HepG2 (cell line): ENCODE measurements around the gene C1GALT1. TPM values are rescaled to one million over a fixed set of nuclear protein-coding genes. Genes with fewer than 3 reads are reported as not detected.

Source experiments
- ARHGAP35 ChIP-seq: sonication (generic); formaldehyde crosslinking; IDR thresholded peaks from 2 replicates; pipeline ENCODE4 v1.9.0; 2022; ENCODE audit warnings: mild to moderate bottlenecking, inconsistent platforms, moderate library complexity, missing genetic modification reagents, borderline replicate concordance
- CBX5 ChIP-seq: sonication (generic); formaldehyde crosslinking; IDR thresholded peaks from 2 replicates; pipeline ENCODE4 v1.4.0; 2020; ENCODE audit warnings: missing genetic modification reagents, borderline replicate concordance
- GATA4 ChIP-seq: sonication (generic); IDR thresholded peaks from 2 replicates; pipeline ENCODE4 v1.6.1; 2016; ENCODE audit warnings: antibody characterized with exemption, low read depth, borderline replicate concordance
- KLF6 ChIP-seq: IDR thresholded peaks from 2 replicates; pipeline ENCODE4 v1.8.0; 2016; ENCODE audit warnings: missing biosample characterization, missing genetic modification reagents
- MEF2D ChIP-seq: sonication (generic); formaldehyde crosslinking; IDR thresholded peaks from 2 replicates; pipeline ENCODE4 v1.5.1; 2020; ENCODE audit warnings: mild to moderate bottlenecking, missing genetic modification reagents
- TGIF2 ChIP-seq: IDR thresholded peaks from 2 replicates; pipeline ENCODE4 v1.6.1; 2016; ENCODE audit warnings: control low read depth, missing compliant biosample characterization
- ZNF160 ChIP-seq: sonication (generic); formaldehyde crosslinking; IDR thresholded peaks from 2 replicates; pipeline ENCODE4 v1.8.0; 2022; ENCODE audit warnings: mild to moderate bottlenecking, inconsistent platforms, missing genetic modification reagents
- ZNF850 ChIP-seq: sonication (generic); formaldehyde crosslinking; conservative IDR thresholded peaks from 2 replicates; pipeline ENCODE4 v1.9.0; 2021; ENCODE audit warnings: mild to moderate bottlenecking, missing genetic modification reagents
- polyA plus RNA-seq, 8 experiments: library from polyadenylated mRNA; depleted of rRNA in 3 of 8; stranded (reverse) in 7 of 8; unstranded in 1 of 8; fragments of >200 nt; fragmentation: Illumina TruSeq in 4 of 8; extraction: Trizol in 4 of 8; gene quantifications; 2 replicates each; pipeline versions ENCODE4 v1.2.1 to v1.2.3, GENCODE V29; 2011 to 2016; ENCODE audit warnings: low read depth in 4 of 8, missing spikeins in 1 of 8, mixed read lengths in 1 of 8; ENCODE audit not compliant: insufficient read depth in 1 of 8
- total RNA-seq, 5 experiments: library from RNA; depleted of rRNA; stranded (reverse); fragments of >200 nt; fragmentation: Illumina TruSeq; extraction: Trizol; gene quantifications; 2 replicates each; pipeline ENCODE4 v1.2.3, GENCODE V29; 2016; ENCODE audit warnings: low read depth in 1 of 5
- TF ChIP-seq, protein P1 (sequence below): sonication (generic); formaldehyde crosslinking; IDR thresholded peaks from 2 replicates; pipeline ENCODE4 v1.5.0; 2020; ENCODE audit warnings: mild to moderate bottlenecking, missing genetic modification reagents, borderline replicate concordance
- TF ChIP-seq, protein P2 (sequence below): sonication (generic); formaldehyde crosslinking; IDR thresholded peaks from 2 replicates; pipeline ENCODE4 v1.4.0; 2020; ENCODE audit warnings: missing genetic modification reagents

C1GALT1 gene
- total and polyA plus RNA-seq, 2 of the 13 experiments (the other 11 are each of a cell fraction or from before 2014, with no cell fraction given), result 57.1 to 65.9 TPM

- TF ChIP-seq, protein P1, sequence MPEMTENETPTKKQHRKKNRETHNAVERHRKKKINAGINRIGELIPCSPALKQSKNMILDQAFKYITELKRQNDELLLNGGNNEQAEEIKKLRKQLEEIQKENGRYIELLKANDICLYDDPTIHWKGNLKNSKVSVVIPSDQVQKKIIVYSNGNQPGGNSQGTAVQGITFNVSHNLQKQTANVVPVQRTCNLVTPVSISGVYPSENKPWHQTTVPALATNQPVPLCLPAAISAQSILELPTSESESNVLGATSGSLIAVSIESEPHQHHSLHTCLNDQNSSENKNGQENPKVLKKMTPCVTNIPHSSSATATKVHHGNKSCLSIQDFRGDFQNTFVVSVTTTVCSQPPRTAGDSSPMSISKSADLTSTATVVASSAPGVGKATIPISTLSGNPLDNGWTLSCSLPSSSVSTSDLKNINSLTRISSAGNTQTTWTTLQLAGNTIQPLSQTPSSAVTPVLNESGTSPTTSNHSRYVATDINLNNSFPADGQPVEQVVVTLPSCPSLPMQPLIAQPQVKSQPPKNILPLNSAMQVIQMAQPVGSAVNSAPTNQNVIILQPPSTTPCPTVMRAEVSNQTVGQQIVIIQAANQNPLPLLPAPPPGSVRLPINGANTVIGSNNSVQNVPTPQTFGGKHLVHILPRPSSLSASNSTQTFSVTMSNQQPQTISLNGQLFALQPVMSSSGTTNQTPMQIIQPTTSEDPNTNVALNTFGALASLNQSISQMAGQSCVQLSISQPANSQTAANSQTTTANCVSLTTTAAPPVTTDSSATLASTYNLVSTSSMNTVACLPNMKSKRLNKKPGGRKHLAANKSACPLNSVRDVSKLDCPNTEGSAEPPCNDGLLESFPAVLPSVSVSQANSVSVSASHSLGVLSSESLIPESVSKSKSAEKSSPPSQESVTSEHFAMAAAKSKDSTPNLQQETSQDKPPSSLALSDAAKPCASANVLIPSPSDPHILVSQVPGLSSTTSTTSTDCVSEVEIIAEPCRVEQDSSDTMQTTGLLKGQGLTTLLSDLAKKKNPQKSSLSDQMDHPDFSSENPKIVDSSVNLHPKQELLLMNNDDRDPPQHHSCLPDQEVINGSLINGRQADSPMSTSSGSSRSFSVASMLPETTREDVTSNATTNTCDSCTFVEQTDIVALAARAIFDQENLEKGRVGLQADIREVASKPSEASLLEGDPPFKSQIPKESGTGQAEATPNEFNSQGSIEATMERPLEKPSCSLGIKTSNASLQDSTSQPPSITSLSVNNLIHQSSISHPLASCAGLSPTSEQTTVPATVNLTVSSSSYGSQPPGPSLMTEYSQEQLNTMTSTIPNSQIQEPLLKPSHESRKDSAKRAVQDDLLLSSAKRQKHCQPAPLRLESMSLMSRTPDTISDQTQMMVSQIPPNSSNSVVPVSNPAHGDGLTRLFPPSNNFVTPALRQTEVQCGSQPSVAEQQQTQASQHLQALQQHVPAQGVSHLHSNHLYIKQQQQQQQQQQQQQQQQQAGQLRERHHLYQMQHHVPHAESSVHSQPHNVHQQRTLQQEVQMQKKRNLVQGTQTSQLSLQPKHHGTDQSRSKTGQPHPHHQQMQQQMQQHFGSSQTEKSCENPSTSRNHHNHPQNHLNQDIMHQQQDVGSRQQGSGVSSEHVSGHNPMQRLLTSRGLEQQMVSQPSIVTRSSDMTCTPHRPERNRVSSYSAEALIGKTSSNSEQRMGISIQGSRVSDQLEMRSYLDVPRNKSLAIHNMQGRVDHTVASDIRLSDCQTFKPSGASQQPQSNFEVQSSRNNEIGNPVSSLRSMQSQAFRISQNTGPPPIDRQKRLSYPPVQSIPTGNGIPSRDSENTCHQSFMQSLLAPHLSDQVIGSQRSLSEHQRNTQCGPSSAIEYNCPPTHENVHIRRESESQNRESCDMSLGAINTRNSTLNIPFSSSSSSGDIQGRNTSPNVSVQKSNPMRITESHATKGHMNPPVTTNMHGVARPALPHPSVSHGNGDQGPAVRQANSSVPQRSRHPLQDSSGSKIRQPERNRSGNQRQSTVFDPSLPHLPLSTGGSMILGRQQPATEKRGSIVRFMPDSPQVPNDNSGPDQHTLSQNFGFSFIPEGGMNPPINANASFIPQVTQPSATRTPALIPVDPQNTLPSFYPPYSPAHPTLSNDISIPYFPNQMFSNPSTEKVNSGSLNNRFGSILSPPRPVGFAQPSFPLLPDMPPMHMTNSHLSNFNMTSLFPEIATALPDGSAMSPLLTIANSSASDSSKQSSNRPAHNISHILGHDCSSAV (CRISPR knock-in tag), result no peak
- TF ChIP-seq CBX5 (0 out of 2 replicates have a peak, but pooled peaks have one; percentile 83), TGIF2 (no peak; the same call in none of the 2 replicates), MEF2D (CRISPR knock-in tag) (peak; percentile 37), KLF6 (CRISPR knock-in tag) (peak; percentile 60; the same call in 1 of the 2 replicates), ZNF850 (CRISPR knock-in tag) (no peak), ZNF160 (CRISPR knock-in tag) (0 out of 2 replicates have a peak, but pooled peaks have one; percentile 43), GATA4 (peak; percentile 32; the same call in 1 of the 2 replicates), ARHGAP35 (CRISPR knock-in tag) (peak; percentile 35; the same call in 1 of the 2 replicates)
- TF ChIP-seq, protein P2, sequence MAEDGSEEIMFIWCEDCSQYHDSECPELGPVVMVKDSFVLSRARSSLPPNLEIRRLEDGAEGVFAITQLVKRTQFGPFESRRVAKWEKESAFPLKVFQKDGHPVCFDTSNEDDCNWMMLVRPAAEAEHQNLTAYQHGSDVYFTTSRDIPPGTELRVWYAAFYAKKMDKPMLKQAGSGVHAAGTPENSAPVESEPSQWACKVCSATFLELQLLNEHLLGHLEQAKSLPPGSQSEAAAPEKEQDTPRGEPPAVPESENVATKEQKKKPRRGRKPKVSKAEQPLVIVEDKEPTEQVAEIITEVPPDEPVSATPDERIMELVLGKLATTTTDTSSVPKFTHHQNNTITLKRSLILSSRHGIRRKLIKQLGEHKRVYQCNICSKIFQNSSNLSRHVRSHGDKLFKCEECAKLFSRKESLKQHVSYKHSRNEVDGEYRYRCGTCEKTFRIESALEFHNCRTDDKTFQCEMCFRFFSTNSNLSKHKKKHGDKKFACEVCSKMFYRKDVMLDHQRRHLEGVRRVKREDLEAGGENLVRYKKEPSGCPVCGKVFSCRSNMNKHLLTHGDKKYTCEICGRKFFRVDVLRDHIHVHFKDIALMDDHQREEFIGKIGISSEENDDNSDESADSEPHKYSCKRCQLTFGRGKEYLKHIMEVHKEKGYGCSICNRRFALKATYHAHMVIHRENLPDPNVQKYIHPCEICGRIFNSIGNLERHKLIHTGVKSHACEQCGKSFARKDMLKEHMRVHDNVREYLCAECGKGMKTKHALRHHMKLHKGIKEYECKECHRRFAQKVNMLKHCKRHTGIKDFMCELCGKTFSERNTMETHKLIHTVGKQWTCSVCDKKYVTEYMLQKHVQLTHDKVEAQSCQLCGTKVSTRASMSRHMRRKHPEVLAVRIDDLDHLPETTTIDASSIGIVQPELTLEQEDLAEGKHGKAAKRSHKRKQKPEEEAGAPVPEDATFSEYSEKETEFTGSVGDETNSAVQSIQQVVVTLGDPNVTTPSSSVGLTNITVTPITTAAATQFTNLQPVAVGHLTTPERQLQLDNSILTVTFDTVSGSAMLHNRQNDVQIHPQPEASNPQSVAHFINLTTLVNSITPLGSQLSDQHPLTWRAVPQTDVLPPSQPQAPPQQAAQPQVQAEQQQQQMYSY (CRISPR knock-in tag), result peak; percentile 95
These were observed at the start of gene C1GALT1 (continued) for GRCh38 chr7:7182156-7183060.
